Body of pancreas (tissue), 4 donors: Measurements from ENCODE around the gene B4GAT1. TPM values are rescaled to one million over a fixed set of nuclear protein-coding genes. Genes with fewer than 3 reads are reported as not detected.

ENCODE experiments used
- ATAC-seq: fragments of 150-250 bp; one replicate; pipeline ENCODE4 v1.9.1; 2016
- DNase-seq, 4 donors: peaks; one replicate each; pipeline ENCODE4 v3.0.0-alpha.2; 2019
- H3K27ac ChIP-seq, 4 donors: fragments of 200-600 bp; sonication (generic); 1 replicate in 3 of 4; 2 replicates in 1 of 4; pipeline versions ENCODE4 v1.5.1 to v1.6.1; 2016 to 2019; ENCODE audit warnings: mild to moderate bottlenecking in 1 of 4, mixed read lengths in 1 of 4, moderate library complexity in 1 of 4
- H3K27me3 ChIP-seq, 2 donors: fragments of 200-600 bp; sonication (generic); one replicate each; pipeline ENCODE4 v1.6.0; 2016; ENCODE audit warnings: mild to moderate bottlenecking in 1 of 2
- H3K36me3 ChIP-seq, 2 donors: fragments of 200-600 bp; sonication (generic); replicated peaks in 1 of 2; 2 replicates each; pipeline ENCODE4 v1.5.1; 2016; ENCODE audit warnings: low read depth in 2 of 2; ENCODE audit not compliant: insufficient read depth in 1 of 2
- H3K4me1 ChIP-seq: fragments of 200-600 bp; sonication (generic); one replicate; pipeline ENCODE4 v1.6.0; 2016
- H3K4me3 ChIP-seq, 2 donors: fragments of 200-600 bp; sonication (generic); 1 replicate in 1 of 2; 2 replicates in 1 of 2; pipeline ENCODE4 v1.5.1; 2016 to 2019
- H3K9me3 ChIP-seq, 3 donors: fragments of 200-600 bp; sonication (generic); 1 replicate in 2 of 3; 2 replicates in 1 of 3; pipeline ENCODE4 v1.5.1; 2016
- CTCF ChIP-seq, 7 experiments: fragments of 450-650 bp in 4 of 7; fragments of 200-600 bp in 3 of 7; sonication (generic) in 3 of 7; IDR thresholded peaks; one replicate each; pipeline ENCODE4 v1.5.1; 2016 to 2019; ENCODE audit warnings: antibody characterized with exemption in 7 of 7
- POLR2A ChIP-seq, 3 donors: fragments of 450-650 bp; IDR thresholded peaks; one replicate each; pipeline ENCODE4 v1.6.1; 2016; ENCODE audit warnings: antibody characterized with exemption in 3 of 3, mild to moderate bottlenecking in 2 of 3
- WGBS, 2 donors: methylation state at CpG; one replicate each; pipeline ENCODE4 v1.1.5; 2017; 5-methylcytosine and 5-hydroxymethylcytosine counted together
- intact Hi-C: fragments of 100-400 bp; cut with DNase I; formaldehyde crosslinking; loops from one replicate; pipeline ENCODE4 v1.15.1; 2023
- total RNA-seq, 2 donors: library from RNA; depleted of rRNA; stranded (reverse); fragments of >200 nt; gene quantifications; one replicate each; pipeline ENCODE4 v1.1.0, GENCODE V29; 2016

The B4GAT1 gene
- total RNA-seq, 2 donors from 2014 or later, result 17.8 to 20.8 TPM

- intact Hi-C loops, result no loop called here
- WGBS, 2 donors, result 90 to 97% methylated on average over 9 to 18 of the region's 19 CpGs
- Histone ChIP-seq H3K27ac (no peak overlapping the region), H3K9me3 (no peaks in the 10 kb centered on the region), H3K4me1 (peaks cover 35% of the 10 kb centered on the region), H3K27me3 (no peaks in the 10 kb centered on the region), H3K36me3 (no peaks in the 10 kb centered on the region), H3K4me3 (no peak overlapping the region)
- DNase-seq (no peak), ATAC-seq (no peak)
- TF ChIP-seq POLR2A (IDR thresholded peaks at IDR 0.05) (no peak), CTCF (IDR thresholded peaks at IDR 0.05) (no peak)
Observed at GRCh38 chr11:66333220-66333877, 14.1 kb downstream of the B4GAT1 start.

GRCh38 chr11:66332371-66333219 is 14.8 kb downstream of the B4GAT1 start:
- TF ChIP-seq POLR2A (IDR thresholded peaks at IDR 0.05) (no peak), CTCF (IDR thresholded peaks at IDR 0.05) (no peak)
- no peak overlapping the region for H3K27ac ChIP-seq
- H3K4me1 ChIP-seq, result peaks cover 40% of the 10 kb centered on the region
- H3K36me3 ChIP-seq, result no peaks in the 10 kb centered on the region
- H3K27me3 ChIP-seq, result no peaks in the 10 kb centered on the region
- no peaks in the 10 kb centered on the region for H3K9me3 ChIP-seq
- DNase-seq, result no peak
- intact Hi-C loops, result no loop called here
- no peak for ATAC-seq
- WGBS, 2 donors, result 77 to 88% methylated on average over 7 to 18 of the region's 18 CpGs
- no peak overlapping the region for H3K4me3 ChIP-seq

- no peaks in the 10 kb centered on the region for H3K9me3 ChIP-seq
- H3K27me3 ChIP-seq, result no peaks in the 10 kb centered on the region
- H3K36me3 ChIP-seq, result no peaks in the 10 kb centered on the region
- ATAC-seq, result no peak
- intact Hi-C loops, result no loop called here
- H3K27ac ChIP-seq, result no peak overlapping the region
- WGBS, 2 donors, result 90 to 91% methylated on average over 5 to 12 of the region's 12 CpGs
- no peak overlapping the region for H3K4me3 ChIP-seq
- TF ChIP-seq POLR2A (IDR thresholded peaks at IDR 0.05) (no peak), CTCF (IDR thresholded peaks at IDR 0.05) (no peak)
- DNase-seq, result no peak
- peaks cover 32% of the 10 kb centered on the region for H3K4me1 ChIP-seq
Observed at GRCh38 chr11:66331542-66332370, 15.7 kb downstream of the B4GAT1 start.

GRCh38 chr11:66330931-66331330 is 16.5 kb downstream of the B4GAT1 start:
- H3K9me3 ChIP-seq, result no peaks in the 10 kb centered on the region
- no peak overlapping the region for H3K4me3 ChIP-seq
- intact Hi-C loops, result no loop called here
- H3K36me3 ChIP-seq, result no peaks in the 10 kb centered on the region
- no peak for DNase-seq
- H3K27me3 ChIP-seq, result no peaks in the 10 kb centered on the region
- no peak overlapping the region for H3K27ac ChIP-seq
- ATAC-seq, result no peak
- 56 to 83% methylated on average over 2 to 9 of the region's 10 CpGs for WGBS, 2 donors
- H3K4me1 ChIP-seq, result peaks cover 24% of the 10 kb centered on the region
- TF ChIP-seq CTCF (IDR thresholded peaks at IDR 0.05) (no peak), POLR2A (IDR thresholded peaks at IDR 0.05) (no peak)
